Stimulated activated CD8-positive, alpha-beta memory T cell treated with anti-CD3 and anti-CD28 coated beads, Interleukin-2, amount 100 ng/mL, for 48 hours (primary cell): ENCODE data around the gene ATIC.

Experiments
- DNase-seq, 2 donors: peaks; one replicate each; pipeline ENCODE4 v3.0.0-alpha.2; 2020; ENCODE audit warnings: low read depth in 2 of 2

Gene ATIC

DNA sequence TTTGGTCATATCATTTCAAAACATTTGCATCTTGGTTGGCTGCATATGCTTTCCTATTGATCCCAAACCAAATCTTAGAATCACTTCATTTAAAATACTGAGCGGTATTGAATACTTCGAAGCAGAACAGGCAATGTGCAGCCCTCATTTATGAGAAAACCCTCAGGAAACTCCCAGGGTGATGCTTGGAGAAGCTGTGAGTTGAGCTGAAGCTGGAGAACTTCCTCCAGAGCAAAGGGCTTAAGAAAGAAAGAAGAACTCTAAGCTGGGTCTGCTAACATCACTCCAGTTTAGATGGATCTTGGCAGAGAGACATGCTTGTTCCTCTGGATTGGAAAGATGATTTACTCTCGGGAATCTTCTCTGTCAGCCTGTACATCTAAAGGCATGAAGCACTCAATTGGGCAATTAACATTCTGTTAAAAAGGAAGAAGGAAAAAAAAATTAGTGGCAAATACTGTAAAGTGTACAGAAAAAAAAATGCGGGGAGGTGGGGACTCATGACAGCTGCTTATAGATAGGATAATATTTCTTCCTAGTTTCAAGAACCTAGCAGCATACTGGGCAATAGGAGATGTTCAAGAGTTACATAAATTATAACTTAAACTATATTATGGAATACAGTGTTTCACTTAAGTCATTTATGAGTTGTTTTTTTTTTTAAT, 49.5 kb downstream of the ATIC start:
- no peak for DNase-seq

DNA sequence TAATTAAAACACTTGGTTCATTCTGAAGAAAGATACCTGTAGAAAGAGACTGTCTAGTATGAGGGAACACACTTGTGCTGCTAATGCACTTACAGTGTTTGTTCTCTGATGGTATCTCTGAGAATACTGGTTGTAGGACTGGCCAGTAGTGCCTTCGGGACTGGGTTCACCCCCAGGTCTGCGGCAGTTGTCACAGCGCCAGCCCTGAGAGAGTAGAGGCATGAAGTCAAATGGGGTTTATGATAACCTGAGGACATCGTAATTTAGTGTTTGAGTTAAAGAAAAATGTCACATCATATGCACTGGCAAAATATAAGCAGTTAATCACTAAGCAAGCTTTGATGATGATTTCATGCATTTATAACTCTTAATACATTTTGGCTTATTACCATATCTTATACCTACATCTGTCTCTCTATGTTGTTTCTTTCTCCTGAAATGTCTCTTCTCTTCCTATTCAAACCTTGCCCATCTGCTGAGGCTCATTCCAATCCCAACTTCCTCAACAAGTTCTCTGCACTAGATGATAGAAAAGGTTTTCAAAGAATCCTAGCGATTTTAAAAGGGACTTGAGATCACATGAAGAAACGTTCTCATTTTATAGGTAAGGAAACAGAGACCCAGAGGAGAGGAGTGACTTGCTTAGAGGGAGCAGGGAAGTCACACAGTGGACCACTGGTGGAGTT, 50.2 kb downstream of the ATIC start:
- no peak for DNase-seq

DNA sequence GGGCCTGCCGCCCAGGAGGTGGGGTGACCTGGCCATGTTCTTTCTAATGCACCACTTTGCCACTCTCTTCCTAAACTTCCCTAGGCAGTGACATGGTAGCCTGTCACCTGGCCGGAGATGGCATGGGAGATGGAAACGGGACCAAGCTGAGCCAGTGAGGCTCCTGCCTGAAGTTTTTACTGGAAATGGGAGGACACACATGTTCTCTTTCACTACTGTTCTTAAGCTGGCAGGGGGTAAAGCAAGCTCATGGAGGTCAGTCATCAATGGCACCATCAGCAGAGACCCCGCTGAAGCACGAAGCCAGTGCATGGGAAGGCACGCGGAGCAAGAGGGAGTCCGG, 50.7 kb downstream of the ATIC start:
- DNase-seq: no peak

- no peak for DNase-seq
These were observed 51.2 kb downstream of the ATIC start for GRCh38 chr2:215363039-215363438.

GRCh38 chr2:215363461-215364156, 51.8 kb downstream of the ATIC start:
- DNase-seq: no peak

DNA sequence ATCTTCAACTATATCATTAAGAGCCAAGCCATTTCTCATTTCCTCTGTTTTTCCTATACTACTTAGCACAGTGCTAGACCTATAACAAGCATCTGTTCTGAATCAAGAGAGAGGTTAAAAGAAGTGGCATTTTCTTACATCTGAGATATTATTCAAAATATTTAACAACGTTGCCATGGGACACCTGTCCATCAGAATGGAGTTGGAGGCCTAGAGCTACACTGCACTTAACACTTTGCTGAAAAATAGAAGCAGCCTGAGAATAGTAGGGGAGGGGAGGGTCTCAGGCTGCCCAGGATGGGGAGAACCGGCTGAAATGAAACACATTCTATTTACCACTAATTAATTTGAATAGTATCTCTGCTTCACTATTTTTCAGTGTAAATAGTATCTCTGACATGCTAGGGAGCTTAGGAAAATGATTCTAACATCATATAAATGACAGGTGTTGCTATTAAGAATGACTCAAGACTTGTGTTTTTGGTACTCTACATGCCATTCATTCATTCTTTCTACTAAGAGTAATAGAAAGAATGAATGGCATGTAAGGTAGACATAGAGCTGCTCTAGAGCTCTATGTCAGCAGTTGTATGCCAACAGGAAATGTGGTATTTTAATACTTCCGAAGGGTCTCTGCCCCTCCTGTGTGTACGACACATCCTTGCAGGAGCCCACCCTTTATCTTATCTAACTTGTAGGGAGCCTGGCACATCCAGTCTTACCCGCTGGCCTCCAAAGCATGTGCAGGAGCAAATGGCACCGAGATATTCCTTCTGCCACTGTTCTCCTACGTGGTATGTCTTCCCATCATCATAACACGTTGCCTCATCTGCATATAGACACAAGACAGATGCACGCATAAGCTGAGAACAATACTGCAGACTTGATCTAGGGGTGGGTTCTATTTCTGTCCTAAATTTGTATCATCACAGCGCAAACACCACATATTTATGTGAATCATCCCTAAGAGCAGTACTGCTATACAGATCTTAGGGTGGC, 52.6 kb downstream of the ATIC start:
- DNase-seq: no peak

DNA sequence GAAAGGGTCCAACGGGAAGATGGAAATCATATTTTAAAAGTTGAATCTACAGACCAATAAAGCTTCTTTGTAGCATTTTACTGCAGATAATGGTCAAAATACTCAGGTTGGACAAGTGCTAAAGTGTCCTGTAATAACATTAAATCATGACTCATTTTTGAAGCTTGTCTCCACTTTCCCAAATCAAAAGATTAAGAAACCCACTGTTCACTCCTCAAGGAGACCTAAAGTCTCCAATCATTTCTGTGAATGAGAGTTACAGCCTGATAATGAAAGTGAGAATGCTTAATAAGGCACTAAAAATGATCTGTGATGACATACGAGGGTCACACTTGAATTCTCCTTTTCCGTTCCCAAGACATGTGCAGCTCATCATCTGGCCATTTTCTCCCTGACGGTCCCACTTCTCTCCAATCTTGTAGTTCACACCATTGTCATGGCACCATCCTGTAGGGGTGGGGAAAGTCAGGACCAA, 53.4 kb downstream of the ATIC start:
- no peak for DNase-seq

DNA sequence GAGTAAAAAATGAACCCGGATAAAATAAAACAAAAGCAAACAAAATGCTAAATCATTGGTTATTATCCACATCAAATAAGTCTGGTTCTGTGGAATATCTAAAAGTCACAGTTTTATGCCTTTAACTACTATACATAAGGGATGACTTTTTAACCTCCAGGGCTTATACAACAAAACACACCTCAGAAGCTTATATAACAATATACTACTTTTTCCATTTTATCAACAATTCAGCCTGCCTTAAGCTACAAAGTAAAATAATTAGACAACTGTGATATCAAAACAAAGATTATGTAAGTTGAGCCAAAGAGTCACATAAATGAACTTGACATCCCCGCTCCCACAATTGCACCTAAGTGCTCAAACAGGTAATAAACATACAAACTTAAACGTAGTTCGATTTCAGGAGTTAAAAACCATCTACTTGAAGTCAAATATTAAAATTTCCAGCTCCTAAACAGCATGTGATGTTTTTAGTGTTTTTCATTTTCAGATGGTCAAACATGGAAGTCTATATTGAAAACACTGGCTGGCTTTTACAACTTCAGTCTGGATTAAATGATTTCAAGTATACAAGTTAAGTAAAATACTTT, 54.7 kb downstream of the ATIC start:
- DNase-seq: no peak

- no peak for DNase-seq
These were observed 56.0 kb downstream of the ATIC start for GRCh38 chr2:215367662-215368492.

DNA sequence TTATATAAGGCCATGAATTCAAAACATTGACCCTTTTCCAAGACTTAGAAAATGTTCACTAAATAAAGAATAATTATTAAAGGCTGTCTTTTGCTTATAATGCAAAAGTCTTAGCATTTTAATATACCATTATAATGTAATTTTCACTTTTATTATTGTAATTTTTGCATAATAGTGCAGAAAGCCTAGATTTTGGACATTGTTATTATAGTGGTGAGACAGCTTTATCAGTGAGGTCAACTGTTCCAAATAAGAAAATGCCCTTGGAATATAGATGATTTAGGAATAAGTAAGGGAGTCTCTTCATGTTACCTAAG, 56.6 kb downstream of the ATIC start:
- DNase-seq: no peak

DNA sequence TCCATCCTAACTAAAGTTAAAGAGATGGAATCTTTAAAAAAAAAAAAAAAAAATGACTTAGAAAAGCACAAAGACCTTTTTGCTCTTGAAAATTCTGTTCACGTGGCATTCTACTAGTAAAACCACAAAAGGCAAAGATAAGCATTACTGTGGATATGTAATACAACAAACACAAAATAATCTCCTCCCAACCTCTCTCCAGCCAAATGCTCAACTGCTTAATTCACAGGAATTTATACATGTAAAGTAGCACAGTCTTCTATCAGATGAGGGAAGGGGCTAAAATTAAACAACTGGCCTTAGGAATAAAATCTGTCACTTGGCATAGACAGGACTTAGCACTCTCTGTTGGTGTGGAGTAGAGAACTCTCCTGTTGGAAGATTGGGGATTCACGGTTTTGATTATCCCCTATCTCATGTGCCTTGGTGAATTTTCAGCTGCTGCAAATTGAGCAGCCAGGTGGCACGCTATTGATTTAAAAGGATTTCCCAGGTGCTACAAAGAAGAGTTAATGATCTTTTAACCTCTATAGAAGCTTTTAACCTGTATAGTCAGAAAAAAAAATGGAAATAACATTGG, 57.4 kb downstream of the ATIC start:
- no peak for DNase-seq

DNA sequence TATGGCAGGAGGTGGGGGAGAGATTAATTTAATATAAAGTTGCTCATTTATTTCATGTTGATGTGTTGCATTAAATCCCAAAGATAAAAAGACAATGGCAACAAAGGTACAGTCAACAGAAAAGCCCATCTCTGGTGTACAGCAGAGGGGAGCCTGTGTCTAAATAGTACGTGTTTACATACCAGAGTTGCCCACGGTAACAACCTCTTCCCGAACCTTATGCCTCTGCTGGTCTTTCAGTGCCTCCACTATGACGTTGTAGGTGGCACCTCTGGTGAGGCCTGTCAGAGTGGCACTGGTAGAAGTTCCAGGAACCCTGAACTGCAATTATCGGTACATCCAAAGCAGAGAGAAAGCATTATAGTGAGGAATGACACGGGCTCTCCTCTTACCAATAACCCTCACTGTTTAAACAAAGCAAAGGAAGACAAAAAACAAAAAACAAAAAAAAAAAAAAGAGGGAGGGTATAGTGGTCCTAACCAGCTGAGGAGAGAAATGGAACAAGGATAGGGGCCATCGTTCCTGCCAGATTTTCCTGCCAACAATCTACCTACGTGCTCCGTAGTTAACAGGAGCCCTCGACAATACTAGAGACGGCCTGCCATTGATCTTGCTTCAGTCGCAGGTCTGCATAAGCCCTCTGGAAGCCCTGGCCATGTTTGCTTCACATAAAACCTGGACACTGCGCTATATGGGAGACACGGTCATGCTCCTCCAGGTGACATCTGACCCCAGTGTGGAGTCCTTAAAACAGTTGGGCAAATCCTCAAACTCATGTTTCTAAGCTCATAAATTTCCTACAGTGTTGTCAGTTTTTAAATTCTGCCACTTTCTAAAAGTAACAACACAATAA, 58.5 kb downstream of the ATIC start:
- DNase-seq: no peak

DNA sequence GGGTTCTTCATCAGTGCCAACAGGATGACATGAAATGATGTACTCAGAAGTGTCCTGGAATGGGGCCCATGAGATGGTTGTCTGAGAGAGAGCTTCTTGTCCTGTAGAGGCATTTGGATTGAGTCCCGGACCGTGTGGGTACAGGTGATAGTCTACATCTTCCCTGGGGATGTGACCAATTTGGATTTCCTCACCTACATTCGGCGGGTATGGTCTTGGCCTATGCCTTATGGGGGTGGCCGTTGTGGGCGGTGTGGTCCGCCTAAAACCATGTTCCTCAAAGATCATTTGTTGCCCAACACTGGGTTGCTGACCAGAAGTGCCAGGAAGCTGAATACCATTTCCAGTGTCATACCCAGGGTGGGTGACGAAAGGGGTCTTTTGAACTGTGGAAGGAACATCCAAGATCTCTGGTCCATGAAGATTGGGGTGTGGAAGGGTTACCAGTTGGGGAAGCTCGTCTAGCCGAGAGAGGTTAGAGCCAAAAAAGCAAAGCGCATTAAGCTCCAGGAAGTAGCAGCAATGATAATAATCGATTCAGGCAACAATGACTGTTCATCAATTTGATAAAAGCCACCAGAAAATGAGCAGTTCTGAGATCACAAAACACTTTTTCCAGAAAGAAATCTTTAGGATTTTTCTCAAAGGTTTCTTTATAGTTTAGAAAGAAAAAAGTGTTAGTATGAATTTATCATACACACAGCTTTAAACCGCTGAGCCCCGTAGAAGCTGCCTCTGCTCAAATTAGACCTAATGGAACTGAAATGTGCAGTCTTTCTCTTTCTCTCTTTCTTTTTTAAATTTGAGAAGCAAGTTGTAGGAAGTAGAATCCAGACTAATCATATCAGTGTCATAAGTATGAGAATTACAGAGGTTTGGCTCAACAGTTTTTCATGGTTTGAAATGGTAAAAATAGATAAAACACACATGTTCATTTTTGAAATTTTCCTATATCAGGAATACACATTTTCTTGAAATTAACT, 60.3 kb downstream of the ATIC start:
- no peak for DNase-seq

GRCh38 chr2:215372968-215373649, 61.2 kb downstream of the ATIC start:
- no peak for DNase-seq

- no peak for DNase-seq
These were observed 62.1 kb downstream of the ATIC start for GRCh38 chr2:215374002-215374401.

DNA sequence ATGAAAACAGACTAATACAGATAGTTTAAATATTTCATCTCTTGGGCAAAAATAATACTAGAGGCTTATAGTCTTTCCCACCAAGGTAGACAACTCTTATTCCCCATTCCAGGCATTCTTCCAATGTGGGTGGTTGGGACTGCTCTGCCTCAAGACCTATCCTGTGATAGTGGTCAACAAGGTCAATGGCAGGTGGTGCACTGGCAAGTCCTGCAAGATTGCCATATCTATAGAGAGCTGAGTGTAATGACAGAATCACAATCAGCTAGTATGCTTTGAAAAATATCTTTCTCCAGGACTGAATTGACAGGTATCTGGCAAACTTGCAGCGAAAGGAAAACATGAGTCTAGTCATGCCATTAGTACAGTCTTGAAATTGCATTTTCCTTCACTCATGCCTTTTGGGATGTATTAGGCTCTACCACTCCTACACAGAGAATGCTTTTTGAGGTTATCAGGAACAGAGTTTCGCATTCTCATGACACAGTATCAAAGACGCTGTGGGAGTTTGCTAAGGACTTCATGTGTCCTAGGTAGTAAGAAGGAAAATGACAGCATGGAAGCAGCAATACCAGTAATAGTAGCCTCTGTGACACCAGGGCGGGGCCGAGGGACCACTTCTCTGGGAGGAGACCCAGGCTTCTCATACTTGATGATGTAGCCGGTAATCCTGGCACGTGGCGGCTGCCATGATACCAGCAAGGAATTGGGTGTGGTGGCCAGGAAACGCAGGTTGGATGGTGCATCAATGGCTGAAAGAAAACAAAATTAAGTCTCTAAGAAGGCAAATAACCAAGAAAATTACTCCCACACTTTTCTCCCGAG, 63.0 kb downstream of the ATIC start:
- no peak for DNase-seq

DNA sequence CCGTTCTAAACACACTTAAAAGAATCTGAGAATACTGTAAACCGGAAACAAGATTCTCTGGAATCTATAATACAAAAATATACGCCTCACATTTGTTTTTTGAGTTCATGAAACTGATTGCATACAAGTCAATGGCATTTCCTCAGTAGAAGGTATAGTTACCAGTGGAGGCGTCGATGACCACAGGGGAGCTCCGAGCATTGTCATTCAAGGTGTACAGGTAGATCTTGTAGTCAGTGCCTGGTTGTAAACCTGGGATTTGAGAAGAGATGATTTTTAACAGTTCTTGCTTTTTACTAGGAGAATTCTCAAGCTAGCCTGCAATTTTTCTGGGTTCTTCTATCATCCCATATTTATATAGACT, 63.6 kb downstream of the ATIC start:
- no peak for DNase-seq
